Right lobe of liver (tissue), 6 donors: ENCODE measurements around the gene PELI2. TPM values are rescaled to one million over a fixed set of nuclear protein-coding genes. Genes with fewer than 3 reads are reported as not detected.

ENCODE experiments used
- ATAC-seq, 4 donors: fragments of 200-7000 bp; cut with Tn5 transposase; one replicate each; pipeline ENCODE4 v1.9.1; 2020; ENCODE audit warnings: mild to moderate bottlenecking in 4 of 4, moderate library complexity in 4 of 4
- DNase-seq, 3 donors: peaks; one replicate each; pipeline ENCODE4 v3.0.0-alpha.2; 2020
- H3K27ac ChIP-seq, 3 donors: fragments of 200-600 bp; one replicate each; pipeline ENCODE4 v1.8.0; 2022
- H3K27me3 ChIP-seq, 2 donors: fragments of 200-600 bp; one replicate each; pipeline ENCODE4 v1.8.0; 2022
- H3K36me3 ChIP-seq, 4 donors: fragments of 200-600 bp; sonication (generic) in 1 of 4; one replicate each; pipeline versions ENCODE4 v1.5.1 to v1.8.0; 2017 to 2022; ENCODE audit warnings: control low read depth in 1 of 4
- H3K4me1 ChIP-seq, 4 donors: fragments of 200-600 bp; sonication (generic) in 1 of 4; one replicate each; pipeline versions ENCODE4 v1.5.1 to v1.8.0; 2017 to 2022; ENCODE audit warnings: control low read depth in 1 of 4
- H3K4me3 ChIP-seq, 3 donors: fragments of 200-600 bp; one replicate each; pipeline ENCODE4 v1.8.0; 2022
- H3K9me3 ChIP-seq, 4 donors: fragments of 200-600 bp; sonication (generic) in 1 of 4; one replicate each; pipeline versions ENCODE4 v1.5.1 to v1.8.0; 2017 to 2022; ENCODE audit warnings: control low read depth in 1 of 4
- CTCF ChIP-seq, 4 donors: fragments of 200-600 bp in 3 of 4; fragments of 450-650 bp in 1 of 4; IDR thresholded peaks; one replicate each; pipeline versions ENCODE4 v1.5.1 to v1.8.0; 2016 to 2022; ENCODE audit warnings: antibody characterized with exemption in 4 of 4, mild to moderate bottlenecking in 2 of 4
- POLR2A ChIP-seq: fragments of 450-650 bp; IDR thresholded peaks from one replicate; pipeline ENCODE4 v1.6.1; 2017; ENCODE audit warnings: antibody characterized with exemption, mild to moderate bottlenecking
- WGBS: methylation state at CpG from one replicate; pipeline ENCODE4 v1.1.6; 2018; ENCODE audit warnings: low coverage, low lambda C conversion rate; ENCODE audit not compliant: insufficient coverage; ENCODE audit errors: missing lambda C conversion rate; 5-methylcytosine and 5-hydroxymethylcytosine counted together
- intact Hi-C, 2 donors: fragments of 100-400 bp; cut with DNase I; formaldehyde crosslinking; loops; one replicate each; pipeline versions ENCODE4 v1.11.2 to v1.14.1; 2022
- total RNA-seq, 6 experiments: library from RNA; depleted of rRNA in 2 of 6; stranded (reverse); fragments of >200 nt in 2 of 6; fragmentation: NEBNext Ultra II Directional in 3 of 6; extraction: Animal tissue kit (Norgen Biotek cat#: 25700) in 3 of 6; gene quantifications; one replicate each; pipeline versions ENCODE4 v1.1.0 to v1.2.4, GENCODE V29; 2016 to 2023
- donor health status: DM: no; HTN: yes; CAD: no.
- donor health status: DM: no; HTN: no; CAD: no.
- donor health status: DM: no; HTN: no; CAD: no.
- donor health status: DM: no; HTN: yes; CAD: no.
- donor health status: DM: no; HTN: yes; CAD: no.

The PELI2 gene
- total RNA-seq, 6 experiments from 2014 or later, result 1.1 to 3.2 (median 1.9) TPM

GRCh38 chr14:56195223-56195622 lies 77.0 kb downstream of the PELI2 start:
- H3K27ac ChIP-seq, result no peak overlapping the region
- intact Hi-C loops, result no loop called here

DNA sequence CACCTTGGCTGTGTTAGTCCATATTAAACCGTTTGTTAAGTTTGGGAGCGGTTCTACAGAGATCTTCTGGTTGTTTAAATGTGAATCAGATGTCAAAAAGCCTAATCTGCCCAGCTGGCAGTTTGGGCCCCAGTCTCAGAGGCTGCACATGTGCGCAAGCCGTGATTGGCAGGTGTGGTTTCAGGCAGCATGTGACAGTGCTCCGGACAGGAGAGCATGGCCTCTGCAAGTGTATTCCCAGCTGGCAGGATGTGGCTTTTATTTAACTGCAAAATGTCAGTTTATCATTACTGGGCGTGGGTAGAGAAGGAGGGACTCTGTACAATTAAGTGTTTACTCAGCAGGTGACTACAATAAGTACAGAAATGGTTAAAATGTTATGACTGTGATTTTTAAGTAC lies 77.5 kb downstream of the PELI2 start:
- DNase-seq, result no peak
- H3K9me3 ChIP-seq, result no peaks in the 10 kb centered on the region
- no peaks in the 10 kb centered on the region for H3K36me3 ChIP-seq
- intact Hi-C loops, result no loop called here
- peaks cover 0 to 5% (median 0%) of the 10 kb centered on the region in 4 donors for H3K4me1 ChIP-seq
- ATAC-seq, result no peak
- no peak overlapping the region for H3K4me3 ChIP-seq
- 43% methylated on average over 6 of the region's 6 CpGs for WGBS
- TF ChIP-seq POLR2A (no peak), CTCF (IDR thresholded peaks at IDR 0.05) (no peak)
- no peak overlapping the region for H3K27ac ChIP-seq
- no peaks in the 10 kb centered on the region for H3K27me3 ChIP-seq

More at GRCh38 chr14:56195223-56195622, 77.0 kb downstream of the PELI2 start:
- ATAC-seq (no peak), DNase-seq (no peak)
- no peak for TF ChIP-seq POLR2A
- no peak for TF ChIP-seq CTCF (IDR thresholded peaks at IDR 0.05)
- H3K4me1 ChIP-seq, result peaks cover 0 to 5% (median 0%) of the 10 kb centered on the region in 4 donors
- no peaks in the 10 kb centered on the region for H3K9me3 ChIP-seq
- H3K4me3 ChIP-seq, result no peak overlapping the region
- no peaks in the 10 kb centered on the region for H3K27me3 ChIP-seq
- no peaks in the 10 kb centered on the region for H3K36me3 ChIP-seq
- 67% methylated on average over 5 of the region's 5 CpGs for WGBS

GRCh38 chr14:56196274-56196673 lies 78.1 kb downstream of the PELI2 start:
- H3K4me3 ChIP-seq, result no peak overlapping the region
- intact Hi-C loops, result no loop called here
- H3K9me3 ChIP-seq, result no peaks in the 10 kb centered on the region
- peaks cover 0 to 5% (median 0%) of the 10 kb centered on the region in 4 donors for H3K4me1 ChIP-seq
- DNase-seq (no peak), ATAC-seq (no peak)
- WGBS, result 50% methylated on average over 2 of the region's 2 CpGs
- no peaks in the 10 kb centered on the region for H3K36me3 ChIP-seq
- TF ChIP-seq POLR2A (no peak), CTCF (IDR thresholded peaks at IDR 0.05) (no peak)
- no peaks in the 10 kb centered on the region for H3K27me3 ChIP-seq
- H3K27ac ChIP-seq, result no peak overlapping the region

DNA sequence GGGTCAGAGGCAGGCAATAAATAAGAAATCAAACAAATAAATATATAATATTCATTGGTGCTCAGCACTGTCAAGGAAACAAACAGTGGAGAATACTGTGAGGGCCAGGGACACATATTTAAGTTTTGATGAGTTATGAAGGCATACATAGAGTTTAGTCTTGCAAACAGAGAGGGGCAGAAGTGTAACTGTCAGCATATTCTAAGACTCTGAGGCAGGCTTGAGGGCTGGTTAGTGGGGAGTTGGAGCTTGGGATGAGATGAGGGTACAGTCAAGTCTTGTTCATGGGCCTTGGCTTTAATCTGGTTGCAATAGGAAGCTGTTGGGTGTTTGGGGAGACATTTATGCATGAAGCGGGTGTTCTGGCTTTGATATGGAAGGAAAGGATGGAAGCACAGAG lies 78.9 kb downstream of the PELI2 start:
- no peak for TF ChIP-seq CTCF (IDR thresholded peaks at IDR 0.05)
- no peak for TF ChIP-seq POLR2A
- H3K4me3 ChIP-seq, result no peak overlapping the region
- H3K27me3 ChIP-seq, result no peaks in the 10 kb centered on the region
- 100% methylated on average over 1 of the region's 1 CpG for WGBS
- H3K27ac ChIP-seq, result no peak overlapping the region
- intact Hi-C loops, result no loop called here
- ATAC-seq (no peak), DNase-seq (no peak)
- H3K9me3 ChIP-seq, result no peaks in the 10 kb centered on the region
- peaks cover 0 to 5% (median 0%) of the 10 kb centered on the region in 4 donors for H3K4me1 ChIP-seq
- no peaks in the 10 kb centered on the region for H3K36me3 ChIP-seq

DNA sequence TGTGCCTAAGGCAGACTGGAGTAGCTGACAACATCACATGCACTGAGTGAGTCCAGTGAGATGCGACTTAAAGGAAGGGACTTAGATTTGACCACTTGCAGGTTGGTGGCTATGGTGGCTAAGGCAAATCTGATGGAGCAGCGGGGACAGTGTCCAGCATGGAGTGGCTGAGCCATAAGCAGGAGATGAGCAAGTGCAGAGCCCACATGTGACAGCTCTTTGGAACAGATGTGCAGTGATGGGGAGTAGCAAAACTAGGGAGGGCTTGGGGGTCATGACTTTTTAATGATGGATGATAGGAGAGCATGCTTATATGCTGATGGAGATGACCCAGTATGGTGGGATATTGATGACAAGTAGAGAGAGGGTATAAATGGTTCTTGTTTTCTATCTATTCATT lies 80.2 kb downstream of the PELI2 start:
- H3K9me3 ChIP-seq, result no peaks in the 10 kb centered on the region
- intact Hi-C loops, result no loop called here
- H3K27me3 ChIP-seq, result no peaks in the 10 kb centered on the region
- H3K4me1 ChIP-seq, result peaks cover 0 to 5% (median 0%) of the 10 kb centered on the region in 4 donors
- DNase-seq (no peak), ATAC-seq (no peak)
- WGBS, result 57% methylated on average over 1 of the region's 2 CpGs
- H3K36me3 ChIP-seq, result no peaks in the 10 kb centered on the region
- H3K4me3 ChIP-seq, result no peak overlapping the region
- TF ChIP-seq CTCF (IDR thresholded peaks at IDR 0.05) (no peak), POLR2A (no peak)
- H3K27ac ChIP-seq, result no peak overlapping the region
